HG03342 (cell line): Measurements from ENCODE around the gene GPR63.

ENCODE experiments used
- ATAC-seq: cut with Tn5 transposase; IDR thresholded peaks from one replicate; pipeline ENCODE4 v1.9.1; 2021; ENCODE audit warnings: mild to moderate bottlenecking, moderate library complexity; ENCODE audit not compliant: unreplicated experiment

GPR63 gene

GRCh38 chr6:96823743-96824142, 13.5 kb downstream of the GPR63 start:
- ATAC-seq, result no peak

GRCh38 chr6:96821034-96821433, 16.2 kb downstream of the GPR63 start:
- no peak for ATAC-seq

GRCh38 chr6:96816301-96816817, 20.9 kb downstream of the GPR63 start:
- no peak for ATAC-seq

- ATAC-seq, result no peak
These were observed 22.7 kb downstream of the GPR63 start for GRCh38 chr6:96814625-96815024.

GRCh38 chr6:96812077-96812703, 25.1 kb downstream of the GPR63 start:
- no peak for ATAC-seq

GRCh38 chr6:96811670-96812069, 25.6 kb downstream of the GPR63 start:
- ATAC-seq, result no peak

- ATAC-seq, result no peak
These were observed 26.1 kb downstream of the GPR63 start for GRCh38 chr6:96811136-96811535.

- no peak for ATAC-seq
These were observed 28.2 kb downstream of the GPR63 start for GRCh38 chr6:96809119-96809518.

GRCh38 chr6:96803106-96803481, 34.2 kb downstream of the GPR63 start:
- ATAC-seq, result no peak

GRCh38 chr6:96795481-96795880, 41.8 kb downstream of the GPR63 start:
- peak; percentile 53 for ATAC-seq

- ATAC-seq, result peak; percentile 17
These were observed 42.3 kb downstream of the GPR63 start for GRCh38 chr6:96794980-96795379.

GRCh38 chr6:96792561-96793190, 44.6 kb downstream of the GPR63 start:
- no peak for ATAC-seq

- ATAC-seq, result no peak
These were observed 47.4 kb downstream of the GPR63 start for GRCh38 chr6:96789871-96790270.

- no peak for ATAC-seq
These were observed 49.3 kb downstream of the GPR63 start for GRCh38 chr6:96787846-96788580.

- ATAC-seq, result no peak
These were observed 50.9 kb downstream of the GPR63 start for GRCh38 chr6:96786336-96786735.

GRCh38 chr6:96784650-96785049, 52.6 kb downstream of the GPR63 start:
- no peak for ATAC-seq

- ATAC-seq, result no peak
These were observed 54.0 kb downstream of the GPR63 start for GRCh38 chr6:96783307-96783706.

- ATAC-seq, result no peak
These were observed 55.7 kb downstream of the GPR63 start for GRCh38 chr6:96781557-96781956.

- no peak for ATAC-seq
These were observed 60.2 kb downstream of the GPR63 start for GRCh38 chr6:96777113-96777512.

- no peak for ATAC-seq
These were observed 61.4 kb downstream of the GPR63 start for GRCh38 chr6:96775727-96776400.

- ATAC-seq, result no peak
These were observed 70.5 kb downstream of the GPR63 start for GRCh38 chr6:96766769-96767168.
